Tibial nerve (tissue), 3 donors: ENCODE results near the gene SLC11A2.

ENCODE experiments used
- CTCF ChIP-seq, 5 experiments: fragments of 200-600 bp in 3 of 5; fragments of 450-650 bp in 2 of 5; sonication (generic) in 3 of 5; IDR thresholded peaks; one replicate each; pipeline ENCODE4 v1.5.1; 2016 to 2019; ENCODE audit warnings: antibody characterized with exemption in 5 of 5, mild to moderate bottlenecking in 3 of 5, moderate library complexity in 2 of 5
- POLR2A ChIP-seq, 2 donors: fragments of 450-650 bp; IDR thresholded peaks; one replicate each; pipeline ENCODE4 v1.6.1; 2017; ENCODE audit warnings: antibody characterized with exemption in 2 of 2, mild to moderate bottlenecking in 2 of 2, moderate library complexity in 2 of 2

GRCh38 chr12:51047655-51048540 is 21.7 kb upstream of the SLC11A2 start, which contains the start of gene LETMD1:
- TF ChIP-seq CTCF (IDR thresholded peaks at IDR 0.05) (peak; percentile 82 to 96 (median 95)), POLR2A (IDR thresholded peaks at IDR 0.05) (peak; percentile 59 to 71)
